K562 (cell line): ENCODE measurements around the gene HSPA5. TPM values are rescaled to one million over a fixed set of nuclear protein-coding genes. Genes with fewer than 3 reads are reported as not detected.

Experiments
- CC2D1A ChIP-seq: fragments of 450-650 bp; IDR thresholded peaks from 2 replicates; pipeline ENCODE4 v1.6.1; 2017; ENCODE audit warnings: mild to moderate bottlenecking
- CSDE1 ChIP-seq, 2 experiments: fragments of 450-650 bp; IDR thresholded peaks; 2 replicates each; pipeline ENCODE4 v1.6.1; 2016; ENCODE audit warnings: mild to moderate bottlenecking in 1 of 2
- CTBP1 ChIP-seq: fragments of 450-650 bp; IDR thresholded peaks from 2 replicates; pipeline ENCODE4 v1.6.1; 2016; ENCODE audit warnings: borderline replicate concordance
- CUX1 ChIP-seq: fragments of 200-800 bp; sonication (Bioruptor generic); IDR thresholded peaks from 2 replicates; pipeline ENCODE4 v1.6.1; 2016; ENCODE audit warnings: missing genetic modification characterization, missing compliant biosample characterization
- E2F6 ChIP-seq, 2 experiments: IDR thresholded peaks; 2 replicates each; pipeline ENCODE4 v1.6.1; 2011; ENCODE audit warnings: borderline replicate concordance in 1 of 2, control low read depth in 1 of 2, low read depth in 1 of 2, low read length in 1 of 2, mild to moderate bottlenecking in 1 of 2, mixed read lengths in 1 of 2, moderate library complexity in 1 of 2; ENCODE audit not compliant: insufficient read depth in 1 of 2, insufficient read length in 1 of 2, poor library complexity in 1 of 2, severe bottlenecking in 1 of 2; ENCODE audit errors: extremely low read depth in 1 of 2
- GATA2 ChIP-seq: sonication (generic); formaldehyde crosslinking; IDR thresholded peaks from 2 replicates; pipeline ENCODE4 v1.4.0; 2020; ENCODE audit warnings: mild to moderate bottlenecking, missing genetic modification reagents
- LEF1 ChIP-seq: fragments of 450-650 bp; IDR thresholded peaks from 2 replicates; pipeline ENCODE4 v1.6.1; 2016; ENCODE audit warnings: mild to moderate bottlenecking
- MEF2D ChIP-seq: conservative IDR thresholded peaks from 2 replicates; pipeline ENCODE4 v1.6.1; 2016; ENCODE audit warnings: low read depth, missing genetic modification characterization, missing compliant biosample characterization
- NUFIP1 ChIP-seq: fragments of 450-650 bp; IDR thresholded peaks from 2 replicates; pipeline ENCODE4 v1.6.1; 2018; ENCODE audit not compliant: partially characterized antibody
- PREB ChIP-seq: sonication (generic); formaldehyde crosslinking; IDR thresholded peaks from 2 replicates; pipeline ENCODE4 v1.8.1; 2023; ENCODE audit warnings: mild to moderate bottlenecking, missing genetic modification reagents
- TAF1 ChIP-seq: IDR thresholded peaks from 2 replicates; pipeline ENCODE4 v1.6.1; 2011; ENCODE audit warnings: mild to moderate bottlenecking, low read length, moderate library complexity; ENCODE audit not compliant: insufficient read depth, control insufficient read depth, severe bottlenecking; ENCODE audit errors: extremely low read depth
- TFE3 ChIP-seq: fragments of 450-650 bp; formaldehyde crosslinking; IDR thresholded peaks from 2 replicates; pipeline ENCODE4 v1.4.0; 2020; ENCODE audit warnings: mild to moderate bottlenecking, mixed read lengths
- ZNF584 ChIP-seq: fragments of 200-800 bp; sonication (Bioruptor generic); IDR thresholded peaks from 2 replicates; pipeline ENCODE4 v1.6.1; 2016; ENCODE audit warnings: low read depth, mild to moderate bottlenecking, missing genetic modification characterization, missing compliant biosample characterization
- ZNF589 ChIP-seq: fragments of 200-800 bp; sonication (Bioruptor generic); IDR thresholded peaks from 2 replicates; pipeline ENCODE4 v1.6.1; 2016; ENCODE audit warnings: low read depth, missing genetic modification characterization, missing compliant biosample characterization
- polyA plus RNA-seq, 8 experiments: library from polyadenylated mRNA; depleted of rRNA in 4 of 8; stranded (reverse) in 5 of 8; unstranded in 3 of 8; fragments of >200 nt; fragmentation: Nextera tagmentation in 2 of 8; fragmentation: Illumina TruSeq in 1 of 8; extraction: Ambion mirVana in 2 of 8; extraction: Trizol in 1 of 8; gene quantifications; 2 replicates each; pipeline versions ENCODE4 v1.2.1 to v1.2.3, GENCODE V29; 2011 to 2014; ENCODE audit warnings: inconsistent platforms in 1 of 8, missing spikeins in 1 of 8
- total RNA-seq, 7 experiments: library from RNA; depleted of rRNA in 6 of 7; stranded (reverse); fragments of >200 nt in 6 of 7; fragmentation: Illumina TruSeq in 2 of 7; extraction: Trizol in 2 of 7; gene quantifications; 2 replicates each; pipeline versions ENCODE4 v1.2.1 to v1.2.3, GENCODE V29; 2011 to 2021; ENCODE audit warnings: low replicate concordance in 1 of 7

The HSPA5 gene
- total and polyA plus RNA-seq, 9 of the 15 experiments (the other 6 are each of a cell fraction or from before 2014, with no cell fraction given) = 48.0 to 265 (median 113) TPM

GRCh38 chr9:125284855-125285254 is 43.7 kb upstream of the HSPA5 start (continued):
- no peak for TF ChIP-seq PREB (CRISPR knock-in tag)
- TF ChIP-seq LEF1 = peak; percentile 98
- TF ChIP-seq CTBP1 = peak; percentile 56; the same call in 1 of the 2 replicates
- TF ChIP-seq ZNF589 (CRISPR knock-in tag) = peak; percentile 99
- peak; percentile 81 for TF ChIP-seq TAF1
- TF ChIP-seq E2F6 (IDR thresholded peaks at IDR 0.05; ENCODE audit: borderline replicate concordance in 1 of 2, extremely low read depth in 1 of 2, insufficient read depth in 1 of 2, insufficient read length in 1 of 2, low read depth in 1 of 2, low read length in 1 of 2, poor library complexity in 1 of 2, severe bottlenecking in 1 of 2) = peak in 1 of 2 experiments; percentile 20
- TF ChIP-seq GATA2 = peak; percentile 99
- TF ChIP-seq ZNF584 (CRISPR knock-in tag) = peak; percentile 98
- TF ChIP-seq MEF2D = peak; percentile 94
- TF ChIP-seq CUX1 (CRISPR knock-in tag) = peak; percentile 93
- TF ChIP-seq TFE3 = peak; percentile 47
- TF ChIP-seq CC2D1A = peak; percentile 100
- TF ChIP-seq CSDE1 (IDR thresholded peaks at IDR 0.05) = no peak
- TF ChIP-seq NUFIP1 = peak; percentile 31
